Measurements from ENCODE around the gene HCN1.

- TF ChIP-seq CTCF (IDR thresholded peaks at IDR 0.05), result no peak
- TF ChIP-seq POLR2A (IDR thresholded peaks at IDR 0.05), result no peak
Measured at GRCh38 chr5:45274241-45274640, 421.9 kb downstream of the HCN1 start.
